Measurements from ENCODE around the gene DCTN2. TPM values are rescaled to one million over a fixed set of nuclear protein-coding genes. Genes with fewer than 3 reads are reported as not detected.

DCTN2 gene
- polyA plus RNA-seq, 1 donor from 2014 or later: 79.0 TPM

- H3K4me3 Mint-ChIP-seq: peak overlapping the region in 1 of 4 donors; percentile 83
- no peaks in the 10 kb centered on the region for H3K9me3 Mint-ChIP-seq
- H3K27ac Mint-ChIP-seq: no peak overlapping the region
- peaks cover 16 to 22% (median 18%) of the 10 kb centered on the region in 3 donors for H3K4me1 Mint-ChIP-seq
- H3K36me3 Mint-ChIP-seq: no peaks in the 10 kb centered on the region
- H3K27me3 Mint-ChIP-seq: no peaks in the 10 kb centered on the region
These were observed 56.9 kb downstream of the DCTN2 start for GRCh38 chr12:57490126-57490525.

- Mint-ChIP-seq H3K4me3 (peak overlapping the region; percentile 83 to 97 (median 96)), H3K4me1 (peaks cover 16 to 22% (median 18%) of the 10 kb centered on the region in 3 donors), H3K9me3 (no peaks in the 10 kb centered on the region), H3K27me3 (no peaks in the 10 kb centered on the region), H3K27ac (peak overlapping the region; percentile 80 to 98 (median 98)), H3K36me3 (no peaks in the 10 kb centered on the region)
These were observed 57.8 kb downstream of the DCTN2 start for GRCh38 chr12:57489157-57489641.

- Mint-ChIP-seq H3K9me3 (no peaks in the 10 kb centered on the region), H3K4me1 (peaks cover 16 to 22% (median 20%) of the 10 kb centered on the region in 3 donors), H3K27ac (peak overlapping the region; percentile 80 to 98 (median 98)), H3K27me3 (no peaks in the 10 kb centered on the region), H3K36me3 (no peaks in the 10 kb centered on the region), H3K4me3 (peak overlapping the region; percentile 83 to 97 (median 96))
These were observed 58.4 kb downstream of the DCTN2 start for GRCh38 chr12:57488402-57489156.

- H3K36me3 Mint-ChIP-seq: no peaks in the 10 kb centered on the region
- no peaks in the 10 kb centered on the region for H3K27me3 Mint-ChIP-seq
- H3K9me3 Mint-ChIP-seq: no peaks in the 10 kb centered on the region
These were observed 59.2 kb downstream of the DCTN2 start, which contains the start of gene MARS1 for GRCh38 chr12:57487597-57488401. TSS of gene MARS1 (plus strand) at chr12:57488068. CDS start at chr12:57488091, 23 bp downstream.

GRCh38 chr12:57487055-57487596, 59.9 kb downstream of the DCTN2 start:
- Mint-ChIP-seq H3K27me3 (no peaks in the 10 kb centered on the region), H3K36me3 (no peaks in the 10 kb centered on the region), H3K9me3 (no peaks in the 10 kb centered on the region), H3K4me1 (peaks cover 19 to 30% (median 27%) of the 10 kb centered on the region in 3 donors), H3K4me3 (peak overlapping the region in 2 of 4 donors; percentile 96 to 97), H3K27ac (peak overlapping the region; percentile 80 to 98 (median 98))

More at GRCh38 chr12:57487597-57488401, 59.2 kb downstream of the DCTN2 start, which contains the start of gene MARS1:
- Mint-ChIP-seq H3K4me1 (peaks cover 19 to 30% (median 27%) of the 10 kb centered on the region in 3 donors), H3K27ac (peak within 1 kb of the TSS; percentile 80 to 98 (median 98)), H3K4me3 (peak within 1 kb of the TSS; percentile 83 to 97 (median 96))

DNA sequence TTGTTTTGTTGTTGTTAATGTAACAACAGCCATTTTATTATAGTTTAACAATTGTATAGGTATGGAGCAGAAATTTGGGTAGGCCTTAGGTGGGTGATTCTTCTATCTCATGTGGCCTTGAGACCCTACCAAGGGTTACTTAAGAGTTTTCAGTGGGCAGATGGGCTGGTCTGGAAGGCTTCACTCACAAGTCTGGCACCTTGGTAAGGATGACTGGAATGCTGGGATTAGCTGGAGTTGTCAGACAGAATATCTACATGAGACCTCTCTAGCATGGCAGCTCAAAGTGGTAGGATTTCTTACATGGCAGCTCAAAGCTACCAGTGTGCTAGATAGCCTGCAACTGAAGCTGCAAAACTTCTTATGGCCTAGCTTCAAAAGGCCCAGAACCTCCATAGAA, 61.3 kb downstream of the DCTN2 start:
- H3K4me3 Mint-ChIP-seq: peak overlapping the region in 1 of 4 donors; percentile 69
- H3K27ac Mint-ChIP-seq: peak overlapping the region in 2 of 3 donors; percentile 31 to 44

DNA sequence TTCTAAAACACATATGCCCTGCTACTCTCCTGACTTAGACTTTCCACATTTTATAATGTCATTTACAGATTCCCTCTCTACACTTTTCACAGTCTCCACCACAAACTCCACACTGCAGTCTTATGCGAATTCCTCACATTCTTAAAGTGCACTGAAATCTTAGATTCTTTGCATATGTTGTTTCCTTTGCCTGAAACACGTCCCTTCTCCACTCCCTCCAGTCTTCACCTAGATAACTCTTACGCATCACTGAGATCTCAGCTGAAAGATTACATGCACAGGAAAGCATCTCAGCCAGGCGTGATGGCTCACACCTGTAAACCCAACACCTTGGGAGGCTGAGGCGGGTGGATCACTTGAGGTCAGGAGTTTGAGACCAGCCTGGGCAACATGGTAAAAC, 63.5 kb downstream of the DCTN2 start:
- H3K27me3 Mint-ChIP-seq: no peaks in the 10 kb centered on the region
- H3K4me3 Mint-ChIP-seq: peak overlapping the region in 1 of 4 donors; percentile 85
- peak overlapping the region in 2 of 3 donors; percentile 14 to 81 for H3K27ac Mint-ChIP-seq
- peaks cover 31 to 42% (median 33%) of the 10 kb centered on the region in 3 donors for H3K4me1 Mint-ChIP-seq
- no peaks in the 10 kb centered on the region for H3K9me3 Mint-ChIP-seq
- H3K36me3 Mint-ChIP-seq: peaks cover 4% of the 10 kb centered on the region

More for the DNA sequence above, 61.3 kb downstream of the DCTN2 start:
- H3K36me3 Mint-ChIP-seq: peaks cover 4% of the 10 kb centered on the region
- no peaks in the 10 kb centered on the region for H3K9me3 Mint-ChIP-seq
- H3K27me3 Mint-ChIP-seq: no peaks in the 10 kb centered on the region
- peaks cover 23 to 37% (median 28%) of the 10 kb centered on the region in 3 donors for H3K4me1 Mint-ChIP-seq

- Mint-ChIP-seq H3K4me1 (peaks cover 38 to 43% (median 40%) of the 10 kb centered on the region in 3 donors), H3K36me3 (peaks cover 8% of the 10 kb centered on the region), H3K4me3 (peak overlapping the region in 2 of 4 donors; percentile 44 to 88), H3K9me3 (no peaks in the 10 kb centered on the region), H3K27me3 (no peaks in the 10 kb centered on the region), H3K27ac (peak overlapping the region; percentile 96 to 99 (median 97))
These were observed 65.3 kb downstream of the DCTN2 start for GRCh38 chr12:57481671-57482070.

Other genes with a start within 250 kb of the DCTN2 start
- 19.2 TPM for gene R3HDM2, start 116.1 kb downstream of the DCTN2 start, polyA plus RNA-seq
- not detected for gene INHBC, start 112.4 kb downstream of the DCTN2 start, polyA plus RNA-seq
- not detected for gene INHBE, start 91.9 kb downstream of the DCTN2 start, polyA plus RNA-seq
- gene GLI1, start 87.4 kb downstream of the DCTN2 start, polyA plus RNA-seq: 0.18 TPM
- 129 TPM for gene ARHGAP9, start 67.3 kb downstream of the DCTN2 start, polyA plus RNA-seq
- 76.6 TPM for gene MARS1, start 59.1 kb downstream of the DCTN2 start, polyA plus RNA-seq
- 32.2 TPM for gene DDIT3, start 26.7 kb downstream of the DCTN2 start, polyA plus RNA-seq
- 6.3 TPM for gene MBD6, start 24.4 kb downstream of the DCTN2 start, polyA plus RNA-seq
- gene KIF5A, start 2.9 kb upstream of the DCTN2 start, polyA plus RNA-seq: not detected
- 15.5 TPM for gene PIP4K2C, start 44.0 kb upstream of the DCTN2 start, polyA plus RNA-seq
- gene DTX3, start 57.6 kb upstream of the DCTN2 start, polyA plus RNA-seq: 0.91 TPM
- gene ARHGEF25, start 64.2 kb upstream of the DCTN2 start, polyA plus RNA-seq: not detected
- not detected for gene B4GALNT1, start 86.0 kb upstream of the DCTN2 start, polyA plus RNA-seq
- 70.4 TPM for gene OS9, start 146.9 kb upstream of the DCTN2 start, polyA plus RNA-seq
- 4.1 TPM for gene AGAP2, start 191.6 kb upstream of the DCTN2 start, polyA plus RNA-seq
- 52.8 TPM for gene TSPAN31, start 197.8 kb upstream of the DCTN2 start, polyA plus RNA-seq
- gene CDK4, start 205.1 kb upstream of the DCTN2 start, polyA plus RNA-seq: 77.4 TPM
- 11.9 TPM for gene MARCHF9, start 207.9 kb upstream of the DCTN2 start, polyA plus RNA-seq
- 0.09 TPM for gene CYP27B1, start 219.9 kb upstream of the DCTN2 start, polyA plus RNA-seq
- gene METTL1, start 224.9 kb upstream of the DCTN2 start, polyA plus RNA-seq: 15.9 TPM
- gene EEF1AKMT3, start 225.4 kb upstream of the DCTN2 start, polyA plus RNA-seq: 1.5 TPM
- 27.1 TPM for gene TSFM, start 235.6 kb upstream of the DCTN2 start, polyA plus RNA-seq